Activated CD8-positive, alpha-beta T cell treated with anti-CD3 and anti-CD28 coated beads, Interleukin-2, amount 10 ng/mL, durations not matched to agents 7 days and 5 days (primary cell): ENCODE data around the gene LDB2. TPM values are rescaled to one million over a fixed set of nuclear protein-coding genes. Genes with fewer than 3 reads are reported as not detected.

Experiments used
- ATAC-seq: fragments of 150-1000 bp; cut with Tn5 transposase; one replicate; pipeline ENCODE4 v1.10.0; 2021; ENCODE audit warnings: moderate library complexity
- CTCF ChIA-PET: fragments of 350-600 bp; sonication (Branson Sonifier 250); formaldehyde crosslinking; loops from one replicate; lab custom pipeline; 2021; ENCODE audit warnings: antibody characterized with exemption; lab: Charles Lee
- POLR2A ChIA-PET: fragments of 350-600 bp; sonication (Branson Sonifier 250); formaldehyde crosslinking; loops from one replicate; lab custom pipeline; 2021; ENCODE audit warnings: antibody characterized with exemption; lab: Charles Lee
- DNase-seq: peaks from one replicate; pipeline ENCODE4 v3.0.0-alpha.2; 2020
- H3K27ac Mint-ChIP-seq: one replicate; pipeline ENCODE4 v1.8.0; 2021; ENCODE audit warnings: mild to moderate bottlenecking, mixed read lengths
- H3K27me3 Mint-ChIP-seq: one replicate; pipeline ENCODE4 v1.8.0; 2021; ENCODE audit warnings: low read depth, mixed read lengths
- H3K36me3 Mint-ChIP-seq: one replicate; pipeline ENCODE4 v1.8.0; 2021; ENCODE audit warnings: low read depth, mixed read lengths
- H3K4me1 Mint-ChIP-seq: one replicate; pipeline ENCODE4 v1.8.0; 2021; ENCODE audit warnings: low read depth, mixed read lengths
- H3K4me3 Mint-ChIP-seq: one replicate; pipeline ENCODE4 v1.8.0; 2021; ENCODE audit warnings: mild to moderate bottlenecking, mixed read lengths
- H3K9me3 Mint-ChIP-seq: one replicate; pipeline ENCODE4 v1.8.0; 2022; ENCODE audit warnings: mixed read lengths; ENCODE audit not compliant: insufficient read depth
- total RNA-seq, 2 experiments: library from RNA; stranded (reverse); gene quantifications; one replicate each; pipeline ENCODE4 v1.2.3, GENCODE V29; 2021

LDB2 gene
- total RNA-seq, 2 experiments from 2014 or later = not detected

DNA sequence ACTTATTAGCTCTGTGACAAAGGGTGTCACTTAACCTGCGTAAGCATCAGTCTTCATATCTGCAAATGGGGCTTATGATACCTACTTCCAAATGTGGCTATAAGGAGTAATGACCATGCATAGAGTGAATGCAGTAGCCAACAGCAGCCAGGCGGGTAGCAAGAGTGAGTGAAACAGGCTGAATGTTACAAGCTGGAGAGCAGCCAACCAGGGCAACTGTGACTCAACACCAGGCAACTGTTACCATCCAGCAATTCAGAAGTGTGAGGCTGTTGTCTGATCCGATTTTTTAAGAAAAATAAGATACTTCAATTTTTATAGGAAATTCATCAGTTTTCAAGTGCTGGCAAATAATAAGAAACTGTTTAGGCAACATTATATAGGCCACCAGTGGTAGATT lies 401.9 kb downstream of the LDB2 start:
- DNase-seq = no peak
- ATAC-seq = no peak
- ChIA-PET CTCF (no interaction called here), POLR2A (no interaction called here)
- Mint-ChIP-seq H3K4me1 (no peaks in the 10 kb centered on the region), H3K27ac (no peak overlapping the region), H3K36me3 (no peaks in the 10 kb centered on the region), H3K27me3 (no peaks in the 10 kb centered on the region), H3K9me3 (no peaks in the 10 kb centered on the region), H3K4me3 (no peak overlapping the region)

DNA sequence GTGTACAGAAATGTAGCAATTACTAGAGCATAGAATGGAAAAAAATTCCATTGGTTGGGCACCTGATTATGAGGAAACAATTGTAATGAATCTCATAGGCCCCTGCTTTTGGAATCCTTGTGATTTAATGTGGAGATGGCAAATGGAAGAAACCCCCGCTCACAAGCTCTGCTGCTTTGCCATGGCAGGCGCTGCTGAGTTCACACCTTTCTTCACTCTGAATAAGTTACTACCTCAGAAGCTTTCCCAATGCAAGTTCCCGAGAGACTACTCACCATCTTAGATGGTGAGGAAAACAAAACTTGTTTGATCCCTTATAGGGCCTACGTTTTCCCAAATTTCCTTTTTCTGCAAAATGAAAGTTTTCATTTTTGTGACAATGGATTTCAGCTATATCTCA lies 405.6 kb downstream of the LDB2 start:
- POLR2A ChIA-PET = no interaction called here
- DNase-seq = no peak
- ATAC-seq = no peak
- Mint-ChIP-seq H3K4me1 (no peaks in the 10 kb centered on the region), H3K4me3 (no peak overlapping the region), H3K9me3 (no peaks in the 10 kb centered on the region), H3K36me3 (no peaks in the 10 kb centered on the region), H3K27ac (no peak overlapping the region), H3K27me3 (no peaks in the 10 kb centered on the region)
- CTCF ChIA-PET = no interaction called here

DNA sequence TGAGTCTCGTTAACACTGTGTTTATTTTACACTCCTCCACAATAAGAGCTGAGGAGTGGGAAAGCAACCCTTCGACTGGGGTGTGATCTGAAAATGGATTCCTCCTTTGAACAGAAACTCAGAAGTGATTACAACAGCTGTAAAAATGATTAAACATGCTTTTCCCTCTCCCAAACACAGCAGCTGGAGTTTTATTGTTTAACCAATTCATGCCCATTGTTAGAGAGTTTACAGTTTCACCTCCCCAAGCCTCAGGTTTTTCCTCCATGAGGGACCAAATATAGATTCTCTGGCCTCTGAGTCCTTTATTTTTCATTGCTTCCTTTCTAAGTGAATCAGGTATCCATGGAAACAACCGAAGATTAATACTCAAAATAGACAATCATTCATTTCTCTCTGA lies 409.2 kb downstream of the LDB2 start:
- H3K36me3 Mint-ChIP-seq = no peaks in the 10 kb centered on the region
- no peak overlapping the region for H3K27ac Mint-ChIP-seq
- no peaks in the 10 kb centered on the region for H3K4me1 Mint-ChIP-seq
- no peak for DNase-seq
- ATAC-seq = no peak
- POLR2A ChIA-PET = no interaction called here
- no peaks in the 10 kb centered on the region for H3K9me3 Mint-ChIP-seq
- H3K4me3 Mint-ChIP-seq = no peak overlapping the region
- CTCF ChIA-PET = no interaction called here
- no peaks in the 10 kb centered on the region for H3K27me3 Mint-ChIP-seq

DNA sequence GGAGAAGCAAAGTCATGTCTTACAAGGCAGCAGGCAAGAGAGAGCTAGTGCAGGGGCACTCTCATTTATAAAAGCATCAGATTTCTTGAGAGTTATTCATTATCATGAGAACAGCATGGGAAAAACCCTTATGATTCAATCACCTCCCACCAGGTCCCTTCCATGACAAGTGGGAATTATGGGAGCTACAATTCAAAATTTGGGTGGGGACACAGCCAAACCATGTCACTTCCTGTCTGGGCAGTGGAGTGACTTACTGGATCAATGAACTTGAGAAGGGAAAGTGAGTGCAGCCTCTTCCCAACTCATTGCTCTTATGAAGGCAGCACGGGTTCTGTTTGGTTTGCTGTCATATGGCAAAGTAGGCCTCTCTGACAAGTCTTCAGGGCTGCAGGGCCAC lies 410.4 kb downstream of the LDB2 start:
- no peaks in the 10 kb centered on the region for H3K9me3 Mint-ChIP-seq
- DNase-seq = no peak
- POLR2A ChIA-PET = no interaction called here
- CTCF ChIA-PET = no interaction called here
- no peaks in the 10 kb centered on the region for H3K4me1 Mint-ChIP-seq
- H3K27ac Mint-ChIP-seq = no peak overlapping the region
- H3K4me3 Mint-ChIP-seq = no peak overlapping the region
- no peak for ATAC-seq
- no peaks in the 10 kb centered on the region for H3K36me3 Mint-ChIP-seq
- H3K27me3 Mint-ChIP-seq = no peaks in the 10 kb centered on the region

DNA sequence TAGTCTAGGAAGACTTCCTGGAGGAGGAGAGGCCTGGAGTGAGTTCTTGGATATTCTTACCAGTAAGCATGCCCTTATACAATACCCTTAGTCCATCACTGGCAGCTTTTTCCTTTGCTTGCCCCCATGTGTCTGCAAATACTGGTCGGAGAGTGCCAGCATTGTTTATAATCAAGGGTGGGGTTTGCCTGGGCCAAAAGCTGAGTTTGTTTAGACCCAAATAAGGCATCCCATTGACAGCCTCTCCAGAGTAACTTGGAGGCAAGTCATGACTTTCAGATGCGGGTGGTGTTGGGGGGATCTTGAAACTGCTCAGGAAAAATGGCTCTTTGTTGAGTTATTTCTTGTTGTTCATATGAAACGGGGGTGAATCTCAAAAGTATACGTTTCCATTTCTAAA lies 413.7 kb downstream of the LDB2 start:
- Mint-ChIP-seq H3K27me3 (no peaks in the 10 kb centered on the region), H3K36me3 (no peaks in the 10 kb centered on the region), H3K4me1 (no peaks in the 10 kb centered on the region), H3K9me3 (no peaks in the 10 kb centered on the region), H3K4me3 (no peak overlapping the region), H3K27ac (no peak overlapping the region)
- ChIA-PET CTCF (no interaction called here), POLR2A (no interaction called here)
- DNase-seq = no peak
- no peak for ATAC-seq

DNA sequence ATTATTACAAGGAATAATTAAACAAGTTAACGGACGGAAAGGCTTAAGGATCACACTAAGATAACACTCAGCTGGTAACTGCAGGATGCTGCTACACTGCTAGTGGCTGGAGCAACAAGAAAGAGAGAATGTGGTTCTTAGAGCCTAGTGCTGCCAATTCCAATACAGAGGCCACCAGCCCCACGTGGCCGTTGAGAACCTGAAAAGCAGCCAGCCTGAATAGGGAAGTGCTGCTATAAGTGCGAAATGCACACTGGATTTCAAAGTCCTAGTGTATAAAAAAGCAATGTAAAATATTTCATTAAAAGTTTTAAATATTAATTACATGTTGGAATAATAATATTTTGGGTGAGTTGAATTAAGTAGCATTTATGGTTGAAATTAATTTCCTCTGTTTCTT lies 414.9 kb downstream of the LDB2 start:
- ATAC-seq (no peak), DNase-seq (no peak)
- Mint-ChIP-seq H3K27ac (no peak overlapping the region), H3K27me3 (no peaks in the 10 kb centered on the region), H3K4me1 (no peaks in the 10 kb centered on the region), H3K36me3 (no peaks in the 10 kb centered on the region), H3K4me3 (no peak overlapping the region), H3K9me3 (no peaks in the 10 kb centered on the region)
- ChIA-PET POLR2A (no interaction called here), CTCF (no interaction called here)

DNA sequence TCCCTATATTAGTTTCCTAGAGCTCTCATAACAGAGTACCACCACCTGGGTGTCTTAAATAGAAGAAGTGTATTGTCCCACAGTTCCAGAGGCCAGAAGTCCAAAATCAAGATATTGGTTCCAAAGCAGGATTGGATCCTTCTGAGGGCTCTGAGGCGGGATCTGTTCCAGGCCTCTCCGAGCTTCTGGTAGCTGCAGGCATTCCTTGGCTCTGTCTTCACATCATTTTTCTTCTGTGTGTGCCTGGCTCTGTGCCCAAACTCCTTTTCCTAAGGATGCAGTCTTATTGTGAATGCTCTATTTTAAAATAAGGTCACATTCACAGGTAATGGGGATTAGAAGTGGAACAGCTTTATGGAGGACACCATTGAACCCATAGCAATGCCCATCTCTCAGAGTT lies 418.4 kb downstream of the LDB2 start:
- Mint-ChIP-seq H3K4me3 (no peak overlapping the region), H3K36me3 (no peaks in the 10 kb centered on the region), H3K27ac (no peak overlapping the region), H3K9me3 (no peaks in the 10 kb centered on the region), H3K27me3 (no peaks in the 10 kb centered on the region), H3K4me1 (no peaks in the 10 kb centered on the region)
- CTCF ChIA-PET = no interaction called here
- DNase-seq (no peak), ATAC-seq (no peak)
- POLR2A ChIA-PET = no interaction called here

DNA sequence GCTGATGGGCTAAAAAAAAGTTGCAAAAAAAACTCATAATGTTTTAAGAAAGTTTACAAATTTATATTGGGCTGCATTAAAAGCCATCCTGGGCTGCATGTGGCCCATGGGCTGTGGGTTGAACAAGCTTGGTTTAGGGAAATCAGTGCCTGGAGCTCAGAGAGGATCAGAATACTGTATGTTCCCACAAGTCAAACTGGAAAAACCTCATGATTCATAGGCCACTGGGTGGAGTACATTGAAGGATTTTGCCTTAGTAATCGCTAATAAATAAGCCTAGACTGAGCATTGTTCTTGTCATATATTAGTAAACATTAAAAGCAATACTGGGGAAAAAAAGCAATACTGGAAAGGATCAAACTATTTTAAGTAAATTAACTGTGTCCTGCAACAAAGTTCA lies 425.9 kb downstream of the LDB2 start:
- Mint-ChIP-seq H3K4me1 (no peaks in the 10 kb centered on the region), H3K36me3 (no peaks in the 10 kb centered on the region), H3K9me3 (no peaks in the 10 kb centered on the region), H3K4me3 (no peak overlapping the region), H3K27ac (no peak overlapping the region), H3K27me3 (no peaks in the 10 kb centered on the region)
- DNase-seq = no peak
- CTCF ChIA-PET = no interaction called here
- ATAC-seq = no peak
- POLR2A ChIA-PET = no interaction called here

DNA sequence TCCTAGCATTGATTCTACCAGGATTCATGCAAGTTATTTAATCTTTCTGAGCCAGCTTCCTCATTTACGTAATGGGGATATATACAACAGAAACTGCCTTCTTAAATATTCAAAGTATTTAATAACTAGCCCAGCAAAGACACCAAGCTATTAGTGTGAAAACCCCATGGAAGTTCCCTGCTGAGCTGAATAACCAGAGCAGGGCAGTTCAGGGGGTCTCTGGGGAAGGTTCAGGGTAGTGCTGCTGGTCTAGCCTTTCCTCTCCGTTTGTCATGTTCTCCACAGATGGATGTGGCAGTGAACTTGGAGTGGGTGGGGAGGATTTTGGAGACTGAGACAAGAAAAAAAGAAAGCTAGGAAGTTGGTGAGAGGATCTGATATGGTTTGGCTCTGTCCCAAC lies 431.4 kb downstream of the LDB2 start:
- DNase-seq (no peak), ATAC-seq (no peak)
- Mint-ChIP-seq H3K4me3 (no peak overlapping the region), H3K27ac (no peak overlapping the region), H3K4me1 (no peaks in the 10 kb centered on the region), H3K27me3 (no peaks in the 10 kb centered on the region), H3K9me3 (no peaks in the 10 kb centered on the region), H3K36me3 (no peaks in the 10 kb centered on the region)
- ChIA-PET POLR2A (no interaction called here), CTCF (no interaction called here)

DNA sequence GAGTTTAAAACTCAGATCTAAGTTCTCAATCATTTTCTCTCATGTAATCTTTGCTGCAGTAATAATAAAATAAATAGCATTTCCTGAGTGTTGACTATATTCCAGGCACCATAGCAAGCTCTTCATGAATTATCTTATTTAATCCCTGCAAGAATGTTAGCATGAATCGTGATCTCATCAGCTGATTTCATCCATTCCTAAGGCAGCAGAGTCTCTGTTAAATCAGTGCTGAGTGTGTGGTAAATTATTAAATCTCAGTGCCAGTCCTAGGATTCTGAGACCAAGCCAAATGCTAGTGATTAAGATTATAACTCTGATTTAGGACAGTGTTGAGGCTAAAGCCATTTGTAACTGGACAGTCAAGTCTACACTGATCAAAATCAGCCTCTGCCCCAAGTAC lies 431.9 kb downstream of the LDB2 start:
- no peaks in the 10 kb centered on the region for H3K9me3 Mint-ChIP-seq
- ATAC-seq (no peak), DNase-seq (no peak)
- H3K4me1 Mint-ChIP-seq = no peaks in the 10 kb centered on the region
- POLR2A ChIA-PET = no interaction called here
- CTCF ChIA-PET = no interaction called here
- H3K27me3 Mint-ChIP-seq = no peaks in the 10 kb centered on the region
- no peak overlapping the region for H3K27ac Mint-ChIP-seq
- H3K36me3 Mint-ChIP-seq = no peaks in the 10 kb centered on the region
- no peak overlapping the region for H3K4me3 Mint-ChIP-seq

DNA sequence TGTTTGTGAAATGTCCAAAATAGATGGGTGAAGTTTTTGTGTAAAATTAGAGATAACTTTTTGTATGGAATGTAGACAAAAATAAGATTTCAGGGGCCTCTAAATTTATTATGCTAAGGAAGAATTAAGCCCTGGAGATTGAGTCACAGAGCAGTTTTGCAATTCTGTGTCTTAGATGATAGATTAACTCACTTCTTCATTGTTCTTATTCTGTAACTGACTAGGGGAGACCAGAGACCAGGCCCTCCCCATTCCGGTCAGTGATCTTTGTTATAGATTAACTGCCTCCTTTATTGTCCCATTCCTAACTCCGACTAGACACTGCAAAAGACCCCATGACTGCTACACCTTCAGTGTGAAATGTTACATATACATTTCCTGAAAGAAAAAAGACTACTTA lies 433.8 kb downstream of the LDB2 start:
- no peak for ATAC-seq
- no peak for DNase-seq
- ChIA-PET POLR2A (no interaction called here), CTCF (no interaction called here)
- no peak overlapping the region for H3K4me3 Mint-ChIP-seq
- no peak overlapping the region for H3K27ac Mint-ChIP-seq
- H3K9me3 Mint-ChIP-seq = no peaks in the 10 kb centered on the region
- H3K27me3 Mint-ChIP-seq = no peaks in the 10 kb centered on the region
- H3K4me1 Mint-ChIP-seq = no peaks in the 10 kb centered on the region
- H3K36me3 Mint-ChIP-seq = no peaks in the 10 kb centered on the region

DNA sequence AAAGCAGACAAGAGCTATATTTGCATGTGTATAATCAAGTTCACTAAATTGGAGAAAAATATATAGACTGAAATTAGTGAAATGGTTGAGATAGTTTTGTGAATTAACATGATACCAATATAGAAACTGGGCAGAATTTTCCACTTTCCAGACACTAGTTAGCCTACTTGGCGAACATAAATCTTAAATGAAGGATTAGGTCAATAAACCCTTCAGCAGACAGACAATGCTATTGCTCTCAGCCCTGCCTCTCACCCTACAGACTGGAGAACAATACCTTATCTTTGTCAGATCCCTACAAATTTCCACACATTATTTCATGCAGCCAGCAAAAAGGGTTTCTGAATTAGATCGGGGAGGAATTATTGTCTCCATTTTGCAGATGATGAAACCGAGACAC lies 435.8 kb downstream of the LDB2 start:
- Mint-ChIP-seq H3K27me3 (no peaks in the 10 kb centered on the region), H3K36me3 (no peaks in the 10 kb centered on the region), H3K4me3 (no peak overlapping the region), H3K27ac (no peak overlapping the region), H3K9me3 (no peaks in the 10 kb centered on the region), H3K4me1 (no peaks in the 10 kb centered on the region)
- POLR2A ChIA-PET = no interaction called here
- ATAC-seq (no peak), DNase-seq (no peak)
- CTCF ChIA-PET = no interaction called here

DNA sequence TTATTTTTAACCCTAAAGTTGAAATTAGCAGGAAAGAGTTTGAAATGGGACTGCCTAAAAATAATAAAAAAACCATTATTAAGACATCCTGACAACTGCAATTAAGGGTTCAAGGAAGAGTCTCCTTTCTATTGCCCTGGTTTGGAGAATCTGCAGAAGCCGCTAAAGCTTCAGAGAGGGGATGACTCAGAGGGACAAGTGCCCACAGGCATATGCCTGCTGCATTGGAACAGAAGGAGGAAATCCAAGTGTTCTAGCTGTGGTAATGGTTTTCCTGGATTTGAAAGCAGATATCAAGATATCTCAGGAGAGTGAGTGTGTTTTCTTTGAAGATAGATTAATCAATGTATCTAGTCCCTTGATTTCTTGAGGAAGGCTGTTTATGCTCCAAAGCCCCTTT lies 437.1 kb downstream of the LDB2 start:
- ChIA-PET CTCF (no interaction called here), POLR2A (no interaction called here)
- Mint-ChIP-seq H3K9me3 (no peaks in the 10 kb centered on the region), H3K27me3 (no peaks in the 10 kb centered on the region), H3K4me1 (no peaks in the 10 kb centered on the region), H3K4me3 (no peak overlapping the region), H3K36me3 (no peaks in the 10 kb centered on the region), H3K27ac (no peak overlapping the region)
- ATAC-seq (no peak), DNase-seq (no peak)
